Omental fat pad (tissue), 4 donors: Measurements from ENCODE around the gene SNX8. TPM values are rescaled to one million over a fixed set of nuclear protein-coding genes. Genes with fewer than 3 reads are reported as not detected.

Source experiments
- ATAC-seq: fragments of 150-250 bp; one replicate; pipeline ENCODE4 v1.9.1; 2016; ENCODE audit warnings: mild to moderate bottlenecking, moderate library complexity; ENCODE audit not compliant: low FRiP score
- DNase-seq: peaks from one replicate; pipeline ENCODE4 v3.0.0-alpha.2; 2019; ENCODE audit warnings: low spot score
- total RNA-seq, 4 donors: library from RNA; depleted of rRNA; stranded (reverse); fragments of >200 nt; gene quantifications; one replicate each; pipeline ENCODE4 v1.1.0, GENCODE V29; 2016
- TF ChIP-seq, protein P1 (sequence below), 3 donors: fragments of 450-650 bp; IDR thresholded peaks; one replicate each; pipeline ENCODE4 v1.5.1; 2016 to 2017; ENCODE audit warnings: antibody characterized with exemption in 3 of 3, mild to moderate bottlenecking in 3 of 3, moderate library complexity in 2 of 3

Gene SNX8
- total RNA-seq, 4 donors from 2014 or later: 18.6 to 50.1 (median 26.7) TPM

DNA sequence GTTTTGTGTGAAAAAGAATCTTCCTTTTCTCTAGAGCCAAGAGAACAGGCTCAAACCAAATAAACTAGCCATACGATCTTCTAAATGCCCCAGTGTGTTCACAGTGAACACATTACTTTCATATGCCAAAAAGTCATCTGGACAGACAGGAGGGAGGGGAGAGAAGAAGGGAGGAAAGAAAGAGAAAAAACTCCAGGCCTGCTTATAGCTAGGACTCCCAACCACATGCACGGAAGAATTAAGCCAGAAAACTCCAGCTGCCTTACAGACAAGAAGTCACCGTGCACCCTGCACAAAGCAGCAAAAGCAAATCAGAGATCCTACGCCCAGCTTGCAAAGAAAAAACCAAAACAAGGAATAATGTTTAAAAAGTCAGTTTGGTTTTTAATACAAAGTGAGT, 34.3 kb downstream of the SNX8 start:
- ATAC-seq (no peak), DNase-seq (no peak)
- TF ChIP-seq, protein P1, sequence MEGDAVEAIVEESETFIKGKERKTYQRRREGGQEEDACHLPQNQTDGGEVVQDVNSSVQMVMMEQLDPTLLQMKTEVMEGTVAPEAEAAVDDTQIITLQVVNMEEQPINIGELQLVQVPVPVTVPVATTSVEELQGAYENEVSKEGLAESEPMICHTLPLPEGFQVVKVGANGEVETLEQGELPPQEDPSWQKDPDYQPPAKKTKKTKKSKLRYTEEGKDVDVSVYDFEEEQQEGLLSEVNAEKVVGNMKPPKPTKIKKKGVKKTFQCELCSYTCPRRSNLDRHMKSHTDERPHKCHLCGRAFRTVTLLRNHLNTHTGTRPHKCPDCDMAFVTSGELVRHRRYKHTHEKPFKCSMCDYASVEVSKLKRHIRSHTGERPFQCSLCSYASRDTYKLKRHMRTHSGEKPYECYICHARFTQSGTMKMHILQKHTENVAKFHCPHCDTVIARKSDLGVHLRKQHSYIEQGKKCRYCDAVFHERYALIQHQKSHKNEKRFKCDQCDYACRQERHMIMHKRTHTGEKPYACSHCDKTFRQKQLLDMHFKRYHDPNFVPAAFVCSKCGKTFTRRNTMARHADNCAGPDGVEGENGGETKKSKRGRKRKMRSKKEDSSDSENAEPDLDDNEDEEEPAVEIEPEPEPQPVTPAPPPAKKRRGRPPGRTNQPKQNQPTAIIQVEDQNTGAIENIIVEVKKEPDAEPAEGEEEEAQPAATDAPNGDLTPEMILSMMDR (IDR thresholded peaks at IDR 0.05): no peak

DNA sequence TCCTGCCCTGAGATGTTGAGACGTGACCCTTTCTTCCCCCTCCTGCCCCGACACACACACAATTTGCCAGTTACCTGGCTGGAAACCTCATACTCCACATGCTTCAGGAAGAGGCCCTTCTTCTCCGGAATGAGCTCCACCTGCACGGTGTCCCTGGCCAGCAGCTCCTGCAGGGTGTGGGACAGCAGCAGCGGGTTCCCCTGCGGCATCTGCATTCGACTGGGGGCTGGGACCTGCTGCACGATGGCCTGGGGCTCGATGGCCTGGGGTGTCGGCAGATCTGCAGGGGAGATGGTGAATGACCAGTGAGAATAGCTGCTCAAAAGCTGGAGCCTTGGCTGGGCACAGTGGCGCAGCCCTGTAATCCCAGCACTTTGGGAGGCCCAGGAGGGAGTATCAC, 36.2 kb downstream of the SNX8 start:
- DNase-seq: no peak
- TF ChIP-seq, protein P1 (IDR thresholded peaks at IDR 0.05): no peak
- no peak for ATAC-seq

DNA sequence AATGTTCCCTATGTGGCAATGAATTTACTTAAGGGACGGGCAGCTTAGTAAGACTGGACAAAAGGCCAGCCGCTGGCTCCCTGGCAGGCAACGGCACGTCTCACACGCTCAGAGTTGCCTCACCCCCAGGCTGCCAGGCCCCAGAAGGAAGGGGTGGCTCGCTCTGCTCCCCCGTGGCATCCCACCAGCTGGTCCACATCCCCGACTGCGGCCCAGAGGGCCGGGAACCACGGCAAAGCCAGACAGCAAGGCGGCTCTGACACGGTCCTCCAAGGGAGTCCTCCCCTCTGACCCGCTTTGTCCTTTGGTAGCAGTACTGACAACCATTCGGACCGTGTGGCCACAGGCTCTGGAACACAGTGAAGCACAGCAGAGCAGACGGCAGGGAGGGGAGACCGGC, 38.1 kb downstream of the SNX8 start:
- no peak for DNase-seq
- TF ChIP-seq, protein P1 (IDR thresholded peaks at IDR 0.05): no peak
- ATAC-seq: no peak

DNA sequence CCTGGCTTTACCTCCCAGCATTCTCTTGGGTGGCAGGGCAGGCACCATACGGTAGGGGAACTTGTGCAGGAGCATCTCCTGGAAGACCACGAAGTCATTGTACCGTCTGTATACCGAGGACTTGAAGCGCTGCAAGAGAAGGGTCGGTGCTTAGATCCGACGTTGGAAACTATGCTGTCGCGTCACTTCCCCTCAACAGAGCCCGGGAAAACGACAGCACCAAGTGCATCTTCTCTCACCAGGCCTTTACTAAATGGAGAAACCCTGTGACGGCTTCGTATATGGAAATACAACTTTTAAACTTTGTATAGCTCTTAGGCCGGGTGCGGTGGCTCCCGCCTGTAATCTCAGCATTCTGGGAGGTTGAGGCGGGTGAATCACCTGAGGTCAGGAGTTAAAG, 39.1 kb downstream of the SNX8 start:
- no peak for DNase-seq
- TF ChIP-seq, protein P1 (IDR thresholded peaks at IDR 0.05): no peak
- ATAC-seq: no peak

DNA sequence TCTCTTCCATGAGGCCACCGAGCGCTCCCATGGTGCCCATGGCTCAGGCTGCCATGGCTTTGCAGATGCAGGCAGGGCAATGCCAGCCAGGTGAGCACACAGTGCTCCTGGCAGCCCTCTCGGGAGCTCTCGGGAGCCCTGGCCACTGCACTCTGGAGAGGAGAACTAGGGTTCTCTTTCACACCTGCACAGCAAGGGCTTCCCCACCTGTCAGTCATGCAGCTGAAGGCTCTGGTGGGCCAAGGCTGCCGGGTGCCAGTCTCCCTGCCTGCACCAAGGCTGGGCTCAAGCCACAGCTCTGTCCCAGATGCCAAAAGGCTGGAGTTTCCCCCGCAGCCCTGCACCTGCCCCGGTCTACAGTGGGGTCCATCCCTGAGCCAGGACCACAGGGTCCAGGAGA, 39.6 kb downstream of the SNX8 start:
- TF ChIP-seq, protein P1 (IDR thresholded peaks at IDR 0.05): no peak
- DNase-seq (no peak), ATAC-seq (no peak)

DNA sequence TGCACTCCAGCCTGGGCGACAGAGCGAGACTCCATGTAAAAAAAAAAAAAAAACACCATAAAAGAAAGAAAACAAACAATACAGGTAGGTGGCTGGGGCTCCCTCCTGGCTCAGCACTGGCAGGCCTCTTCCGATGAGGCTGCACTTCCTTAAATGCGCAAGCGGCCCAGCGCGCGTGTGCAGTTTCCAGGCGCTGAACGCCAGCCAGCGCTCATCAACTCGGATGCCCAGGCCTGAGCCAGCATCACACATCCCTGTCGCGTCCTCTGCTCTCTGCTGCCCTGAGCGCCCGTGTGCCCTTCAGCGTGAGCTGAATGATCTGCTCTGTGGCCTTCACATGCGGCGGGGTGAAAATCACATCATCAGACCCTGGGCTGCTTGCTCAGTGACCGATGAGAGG, 40.4 kb downstream of the SNX8 start:
- no peak for DNase-seq
- no peak for ATAC-seq
- TF ChIP-seq, protein P1 (IDR thresholded peaks at IDR 0.05): no peak

DNA sequence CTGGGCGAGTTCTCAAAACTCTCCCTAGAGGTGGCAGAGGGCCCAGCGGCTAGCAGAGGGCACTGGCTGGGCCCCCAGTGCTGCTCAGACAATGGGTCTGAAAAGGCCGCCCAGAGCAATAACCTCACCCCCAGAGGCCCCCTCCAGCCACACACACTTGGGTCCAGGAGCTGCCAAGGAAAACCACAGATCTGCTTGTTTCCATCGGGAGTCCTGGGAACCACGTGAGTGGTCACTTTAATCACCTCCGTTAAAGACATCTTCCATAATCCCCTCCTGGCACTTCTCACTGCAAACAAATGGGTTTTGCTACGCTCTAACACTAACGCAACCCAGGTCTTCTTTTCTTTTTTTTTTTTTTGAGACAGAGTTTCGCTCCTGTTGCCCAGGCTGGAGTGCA, 42.2 kb downstream of the SNX8 start:
- no peak for ATAC-seq
- DNase-seq: no peak
- TF ChIP-seq, protein P1 (IDR thresholded peaks at IDR 0.05): no peak
